ENCODE results near the gene LY6G6D. TPM values are rescaled to one million over a fixed set of nuclear protein-coding genes. Genes with fewer than 3 reads are reported as not detected.

The LY6G6D gene
- total RNA-seq, 1 experiment from 2014 or later = not detected

DNA sequence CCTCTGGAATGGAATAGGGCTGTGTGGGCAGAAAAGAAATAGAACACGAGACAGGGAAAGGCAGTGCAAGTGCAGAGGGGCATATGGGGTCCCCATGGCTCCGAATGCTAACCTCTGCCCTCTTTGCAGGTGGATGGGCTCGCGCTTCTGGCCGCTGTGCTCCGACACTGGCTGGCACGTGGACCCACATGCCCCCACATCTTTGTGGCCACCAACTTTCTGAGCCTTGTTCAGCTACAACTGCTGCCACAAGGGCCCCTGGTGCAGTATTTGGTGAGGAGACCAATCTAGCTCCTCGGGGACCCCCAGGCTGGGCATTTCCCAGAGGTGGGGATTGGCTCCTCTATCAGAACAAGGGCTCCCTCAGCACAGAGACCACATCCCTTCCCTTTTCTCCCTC lies 46.2 kb downstream of the LY6G6D start:
- DNase-seq (ENCODE audit: extremely low read depth, low read depth) = no peak

DNA sequence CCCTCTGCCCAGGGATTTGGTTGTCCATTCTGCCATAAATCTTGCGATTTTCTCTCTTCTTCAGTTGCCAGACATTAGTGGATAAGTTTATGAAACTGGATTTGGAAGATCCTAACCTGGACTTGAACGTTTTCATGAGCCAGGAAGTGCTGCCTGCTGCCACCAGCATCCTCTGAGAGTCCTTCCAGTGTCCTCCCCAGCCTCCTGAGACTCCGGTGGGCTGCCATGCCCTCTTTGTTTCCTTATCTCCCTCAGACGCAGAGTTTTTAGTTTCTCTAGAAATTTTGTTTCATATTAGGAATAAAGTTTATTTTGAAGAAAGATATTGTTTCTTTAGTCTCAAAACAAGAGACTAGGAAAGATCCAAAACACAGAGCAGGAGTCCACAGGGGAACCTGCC lies 47.2 kb downstream of the LY6G6D start, which contains the start of gene SAPCD1:
TSS of gene SAPCD1 (plus strand) at position 301 of the 400 bp plus-strand sequence. CDS start 399 bp downstream, outside the sequence.
- no peak for DNase-seq (ENCODE audit: extremely low read depth, low read depth)

DNA sequence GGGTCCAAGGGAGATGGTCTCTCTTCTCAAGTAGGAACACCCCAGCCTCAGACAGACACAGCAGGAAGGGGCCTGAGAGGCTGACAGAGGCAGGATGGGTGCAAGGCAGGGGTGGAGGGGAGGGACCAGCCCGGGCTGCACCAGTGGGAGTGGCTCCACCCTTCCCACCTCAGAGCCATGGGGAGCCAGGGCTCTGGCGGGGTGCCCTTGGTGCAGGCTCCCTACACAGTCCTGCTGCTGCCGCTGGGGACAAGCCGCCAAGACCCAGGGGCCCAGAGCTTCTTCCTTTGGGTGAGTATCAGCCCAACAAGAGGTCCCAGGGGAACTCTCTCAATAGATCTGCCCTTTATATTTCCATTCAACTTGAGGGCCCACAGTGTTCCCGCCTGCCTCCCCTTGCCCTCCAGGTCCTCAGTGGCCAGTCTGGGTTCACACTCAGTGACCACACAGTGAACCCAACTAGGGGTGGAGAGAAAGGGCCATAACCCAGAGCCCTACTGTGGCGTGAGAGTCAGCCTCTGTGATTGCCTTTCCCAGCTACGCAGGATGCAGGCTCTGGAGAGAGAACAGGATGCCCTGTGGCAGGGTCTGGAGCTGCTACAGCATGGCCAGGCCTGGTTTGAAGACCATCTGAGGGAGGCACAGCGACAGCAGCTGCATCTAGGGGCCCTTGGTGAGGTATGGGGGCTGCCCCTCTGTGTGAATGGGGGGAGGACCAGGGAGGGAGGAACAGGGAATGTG lies 47.9 kb downstream of the LY6G6D start:
- DNase-seq (ENCODE audit: extremely low read depth, low read depth) = no peak

DNA sequence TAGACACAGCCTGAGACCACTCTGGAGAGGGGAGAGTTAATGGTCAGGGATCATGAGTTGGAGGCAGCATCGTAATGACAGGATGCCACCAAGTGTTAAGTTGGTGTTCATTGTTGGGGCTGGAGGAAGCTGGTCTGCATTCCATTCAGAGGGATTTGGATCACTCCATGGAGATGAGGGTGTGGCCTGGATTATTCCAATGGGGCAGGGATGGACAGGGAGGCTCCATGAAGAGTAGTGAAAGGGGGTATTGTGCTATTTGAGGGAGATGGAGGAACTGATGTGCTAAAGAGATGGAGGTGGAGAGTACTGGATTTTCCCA lies 48.4 kb downstream of the LY6G6D start:
- DNase-seq (ENCODE audit: extremely low read depth, low read depth) = no peak

DNA sequence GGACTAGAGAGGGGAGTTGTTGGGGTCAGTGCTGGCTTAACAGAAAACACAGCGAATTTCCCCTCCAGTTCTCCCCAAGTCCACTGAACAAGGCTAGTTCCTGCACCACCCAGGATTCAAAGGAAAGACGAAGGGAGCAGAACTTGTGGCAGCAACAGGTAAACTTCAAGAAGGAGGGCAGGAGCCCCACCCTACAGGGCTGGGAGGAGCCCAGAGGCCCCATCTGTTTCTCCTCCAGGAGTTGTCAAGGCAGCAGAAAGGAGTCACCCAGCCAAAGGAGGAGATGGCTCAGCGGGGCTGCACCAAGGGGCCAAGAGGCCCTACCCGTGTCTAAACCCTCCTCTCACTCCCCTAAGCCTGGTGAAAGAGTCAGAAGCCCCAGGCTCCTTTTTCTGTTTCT lies 49.0 kb downstream of the LY6G6D start:
- no peak for DNase-seq (ENCODE audit: extremely low read depth, low read depth)

DNA sequence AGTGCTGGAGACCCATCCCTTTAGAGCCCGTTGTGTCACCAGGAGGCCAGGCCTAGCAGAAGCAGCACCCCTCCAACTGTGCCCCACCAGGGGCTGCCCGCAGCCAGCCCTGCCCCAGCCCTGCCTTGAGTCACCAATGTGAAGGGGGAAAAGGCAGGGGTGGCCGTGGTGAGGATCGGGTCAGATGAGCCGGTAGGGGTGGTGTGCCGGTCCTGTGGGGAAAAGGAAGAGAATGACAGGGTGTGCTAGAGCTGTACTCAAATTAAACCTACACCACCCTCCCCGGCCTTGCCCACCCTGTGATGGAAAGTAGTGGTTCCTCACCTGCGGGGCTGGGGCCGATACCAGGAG lies 50.4 kb downstream of the LY6G6D start:
- no peak for DNase-seq (ENCODE audit: extremely low read depth, low read depth)

DNA sequence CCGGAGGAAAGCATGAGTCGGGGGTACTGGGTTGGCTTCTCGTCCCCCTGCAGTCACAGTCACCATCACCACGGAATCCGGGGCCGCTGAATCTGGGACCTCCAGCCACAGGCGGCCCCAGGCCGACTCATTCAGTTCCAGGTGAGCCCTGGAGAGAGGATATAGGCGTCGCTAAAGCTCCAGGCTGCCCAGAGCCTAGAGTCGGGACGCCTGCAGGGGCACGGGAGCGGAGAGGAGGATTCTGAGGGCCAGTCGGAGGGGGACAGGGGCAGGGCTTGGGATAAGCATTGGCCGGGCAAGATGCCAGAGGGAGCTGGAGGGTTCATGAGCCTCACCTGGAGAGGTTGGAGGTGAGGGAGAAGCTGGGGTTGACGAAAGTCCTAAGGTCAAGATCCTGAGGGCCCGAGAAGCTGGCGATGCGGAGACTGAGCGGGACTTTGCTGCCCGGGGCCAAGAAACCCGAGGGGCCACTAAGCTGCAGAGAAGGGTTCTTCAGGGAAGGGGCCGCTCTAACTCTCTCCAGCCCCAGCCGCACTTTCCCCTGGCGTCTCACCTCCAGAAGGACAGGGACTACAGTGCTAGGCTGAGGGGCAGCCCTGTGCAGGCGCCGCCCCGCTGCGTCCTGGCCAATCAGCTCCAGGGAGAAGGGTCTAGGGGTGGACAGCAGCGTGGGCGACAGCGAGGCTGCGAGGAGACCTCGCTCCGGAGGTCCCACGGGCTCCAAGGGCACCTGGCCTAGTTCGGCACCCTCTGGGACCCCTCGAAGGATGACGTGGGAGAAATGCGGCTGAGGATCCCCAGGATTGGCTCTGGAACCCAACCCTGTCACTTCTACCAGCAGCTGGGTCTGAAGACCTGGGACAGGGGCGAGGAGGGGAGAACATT lies 51.0 kb downstream of the LY6G6D start:
- DNase-seq (ENCODE audit: extremely low read depth, low read depth) = no peak

DNA sequence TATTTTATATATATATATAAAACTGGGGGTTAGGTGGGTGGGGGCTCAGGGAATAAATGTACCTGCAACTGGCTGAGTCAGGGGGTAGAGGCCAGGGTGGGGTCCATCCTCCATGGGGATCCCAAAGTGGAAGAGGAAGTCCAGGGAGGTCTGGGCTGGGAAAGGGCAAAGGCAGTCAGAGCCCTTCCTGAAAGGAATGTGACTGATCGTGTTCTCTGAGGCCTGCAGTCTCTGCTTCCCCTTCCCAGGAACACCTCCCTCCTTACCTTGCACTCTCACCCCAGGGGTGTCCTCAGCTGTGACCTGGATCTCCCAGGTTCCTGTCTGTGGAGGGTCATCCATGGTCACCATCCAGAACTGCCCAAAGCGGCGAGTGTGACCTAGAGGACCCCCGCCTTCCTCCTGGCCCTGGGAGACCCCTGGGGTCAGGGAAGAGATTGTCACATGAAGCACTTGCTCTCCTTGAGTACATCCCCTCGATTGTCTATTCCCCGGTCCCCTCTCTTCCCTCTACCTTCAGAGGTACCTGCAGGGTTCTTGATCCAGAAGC lies 52.0 kb downstream of the LY6G6D start:
- DNase-seq (ENCODE audit: extremely low read depth, low read depth) = no peak

Small RNA genes lying within 50 kb of the gene (small RNA-seq; reads per million reads assigned to genes)
- gene LY6G6D = 0 reads per million in 2 experiments
- gene MIR4646 = 0 reads per million in 2 experiments
- gene MSH5-SAPCD1 = 0 reads per million in 2 experiments
- gene RNU6-850P = 0 to 0.06 reads per million in 2 experiments
- gene SAPCD1 = 0 reads per million in 2 experiments

Other genes starting within 250 kb of the LY6G6D start
- gene MICB, start 217.2 kb upstream of the LY6G6D start, total RNA-seq (2014; rRNA removed; shearing (Covaris generic)) = 6.5 and 6.8 TPM in 2 replicates
- not detected in 2 replicates for gene MCCD1, start 186.4 kb upstream of the LY6G6D start, total RNA-seq (2014; rRNA removed; shearing (Covaris generic))
- gene DDX39B, start 173.3 kb upstream of the LY6G6D start, total RNA-seq (2014; rRNA removed; shearing (Covaris generic)) = 488 and 493 TPM in 2 replicates
- gene ATP6V1G2, start 168.7 kb upstream of the LY6G6D start, total RNA-seq (2014; rRNA removed; shearing (Covaris generic)) = 0.23 and 0.27 TPM in 2 replicates
- 20.5 and 20.6 TPM in 2 replicates for gene NFKBIL1, start 167.7 kb upstream of the LY6G6D start, total RNA-seq (2014; rRNA removed; shearing (Covaris generic))
- not detected in 2 replicates for gene LTA, start 143.1 kb upstream of the LY6G6D start, total RNA-seq (2014; rRNA removed; shearing (Covaris generic))
- not detected in 2 replicates for gene TNF, start 139.8 kb upstream of the LY6G6D start, total RNA-seq (2014; rRNA removed; shearing (Covaris generic))
- gene LTB, start 132.9 kb upstream of the LY6G6D start, total RNA-seq (2014; rRNA removed; shearing (Covaris generic)) = not detected in 2 replicates
- not detected in 2 replicates for gene LST1, start 129.1 kb upstream of the LY6G6D start, total RNA-seq (2014; rRNA removed; shearing (Covaris generic))
- not detected in 2 replicates for gene NCR3, start 122.3 kb upstream of the LY6G6D start, total RNA-seq (2014; rRNA removed; shearing (Covaris generic))
- gene AIF1, start 100.1 kb upstream of the LY6G6D start, total RNA-seq (2014; rRNA removed; shearing (Covaris generic)) = not detected in 2 replicates
- 68.9 and 72.2 TPM in 2 replicates for gene PRRC2A, start 94.6 kb upstream of the LY6G6D start, total RNA-seq (2014; rRNA removed; shearing (Covaris generic))
- 113 and 133 TPM in 2 replicates for gene BAG6, start 62.7 kb upstream of the LY6G6D start, total RNA-seq (2014; rRNA removed; shearing (Covaris generic))
- 2.4 and 2.8 TPM in 2 replicates for gene APOM, start 59.5 kb upstream of the LY6G6D start, total RNA-seq (2014; rRNA removed; shearing (Covaris generic))
- 10.1 and 10.9 TPM in 2 replicates for gene C6orf47, start 54.6 kb upstream of the LY6G6D start, total RNA-seq (2014; rRNA removed; shearing (Covaris generic))
- gene GPANK1, start 50.4 kb upstream of the LY6G6D start, total RNA-seq (2014; rRNA removed; shearing (Covaris generic)) = 11.6 and 11.7 TPM in 2 replicates
- gene CSNK2B, start 49.3 kb upstream of the LY6G6D start, total RNA-seq (2014; rRNA removed; shearing (Covaris generic)) = 110 and 131 TPM in 2 replicates
- gene LY6G5B, start 45.4 kb upstream of the LY6G6D start, total RNA-seq (2014; rRNA removed; shearing (Covaris generic)) = 1.9 and 2.8 TPM in 2 replicates
- gene LY6G5C, start 34.3 kb upstream of the LY6G6D start, total RNA-seq (2014; rRNA removed; shearing (Covaris generic)) = 0.95 and 1.3 TPM in 2 replicates
- 40.5 and 55.7 TPM in 2 replicates for gene ABHD16A, start 12.0 kb upstream of the LY6G6D start, total RNA-seq (2014; rRNA removed; shearing (Covaris generic))
- not detected in 2 replicates for gene LY6G6F, start 8.5 kb upstream of the LY6G6D start, total RNA-seq (2014; rRNA removed; shearing (Covaris generic))
- gene LY6G6C, start 6.4 kb downstream of the LY6G6D start, total RNA-seq (2014; rRNA removed; shearing (Covaris generic)) = not detected in 2 replicates
- gene MPIG6B, start 8.0 kb downstream of the LY6G6D start, total RNA-seq (2014; rRNA removed; shearing (Covaris generic)) = not detected in 2 replicates
- gene DDAH2, start 14.0 kb downstream of the LY6G6D start, total RNA-seq (2014; rRNA removed; shearing (Covaris generic)) = 16.4 and 19.1 TPM in 2 replicates
- 376 and 448 TPM in 2 replicates for gene CLIC1, start 21.2 kb downstream of the LY6G6D start, total RNA-seq (2014; rRNA removed; shearing (Covaris generic))
- 18.6 and 19.8 TPM in 2 replicates for gene MSH5, start 24.7 kb downstream of the LY6G6D start, total RNA-seq (2014; rRNA removed; shearing (Covaris generic))
- gene SAPCD1, start 47.3 kb downstream of the LY6G6D start, total RNA-seq (2014; rRNA removed; shearing (Covaris generic)) = 2.8 and 4.7 TPM in 2 replicates
- 0.47 and 0.81 TPM in 2 replicates for gene VWA7, start 62.0 kb downstream of the LY6G6D start, total RNA-seq (2014; rRNA removed; shearing (Covaris generic))
- gene VARS1, start 80.4 kb downstream of the LY6G6D start, total RNA-seq (2014; rRNA removed; shearing (Covaris generic)) = 42.1 and 46.7 TPM in 2 replicates
- gene LSM2, start 91.6 kb downstream of the LY6G6D start, total RNA-seq (2014; rRNA removed; shearing (Covaris generic)) = 62.6 and 64.3 TPM in 2 replicates
- 0.82 and 1.0 TPM in 2 replicates for gene HSPA1L, start 99.9 kb downstream of the LY6G6D start, total RNA-seq (2014; rRNA removed; shearing (Covaris generic))
- 43.3 and 46.7 TPM in 2 replicates for gene HSPA1A, start 100.2 kb downstream of the LY6G6D start, total RNA-seq (2014; rRNA removed; shearing (Covaris generic))
- gene HSPA1B, start 112.4 kb downstream of the LY6G6D start, total RNA-seq (2014; rRNA removed; shearing (Covaris generic)) = 58.3 and 60.4 TPM in 2 replicates
- gene NEU1, start 147.5 kb downstream of the LY6G6D start, total RNA-seq (2014; rRNA removed; shearing (Covaris generic)) = 24.6 and 25.2 TPM in 2 replicates
- gene SLC44A4, start 163.6 kb downstream of the LY6G6D start, total RNA-seq (2014; rRNA removed; shearing (Covaris generic)) = 0.07 TPM in 1 of 2 replicates, not detected in the other
- 19.3 and 19.9 TPM in 2 replicates for gene EHMT2, start 182.3 kb downstream of the LY6G6D start, total RNA-seq (2014; rRNA removed; shearing (Covaris generic))
- 1.8 and 2.8 TPM in 2 replicates for gene ZBTB12, start 186.7 kb downstream of the LY6G6D start, total RNA-seq (2014; rRNA removed; shearing (Covaris generic))
- 0.20 and 0.69 TPM in 2 replicates for gene C2, start 212.4 kb downstream of the LY6G6D start, total RNA-seq (2014; rRNA removed; shearing (Covaris generic))
- not detected in 2 replicates for gene CFB, start 230.7 kb downstream of the LY6G6D start, total RNA-seq (2014; rRNA removed; shearing (Covaris generic))
- 105 and 108 TPM in 2 replicates for gene NELFE, start 243.6 kb downstream of the LY6G6D start, total RNA-seq (2014; rRNA removed; shearing (Covaris generic))
- 22.1 and 24.1 TPM in 2 replicates for gene SKIC2, start 243.8 kb downstream of the LY6G6D start, total RNA-seq (2014; rRNA removed; shearing (Covaris generic))